NCI-H1436 (cell line): ENCODE data around the gene AGFG2.

ENCODE experiments used
- DNase-seq: peaks from one replicate; lab custom pipeline; 2025; lab: John Stamatoyannopoulos, UW

Gene AGFG2

DNA sequence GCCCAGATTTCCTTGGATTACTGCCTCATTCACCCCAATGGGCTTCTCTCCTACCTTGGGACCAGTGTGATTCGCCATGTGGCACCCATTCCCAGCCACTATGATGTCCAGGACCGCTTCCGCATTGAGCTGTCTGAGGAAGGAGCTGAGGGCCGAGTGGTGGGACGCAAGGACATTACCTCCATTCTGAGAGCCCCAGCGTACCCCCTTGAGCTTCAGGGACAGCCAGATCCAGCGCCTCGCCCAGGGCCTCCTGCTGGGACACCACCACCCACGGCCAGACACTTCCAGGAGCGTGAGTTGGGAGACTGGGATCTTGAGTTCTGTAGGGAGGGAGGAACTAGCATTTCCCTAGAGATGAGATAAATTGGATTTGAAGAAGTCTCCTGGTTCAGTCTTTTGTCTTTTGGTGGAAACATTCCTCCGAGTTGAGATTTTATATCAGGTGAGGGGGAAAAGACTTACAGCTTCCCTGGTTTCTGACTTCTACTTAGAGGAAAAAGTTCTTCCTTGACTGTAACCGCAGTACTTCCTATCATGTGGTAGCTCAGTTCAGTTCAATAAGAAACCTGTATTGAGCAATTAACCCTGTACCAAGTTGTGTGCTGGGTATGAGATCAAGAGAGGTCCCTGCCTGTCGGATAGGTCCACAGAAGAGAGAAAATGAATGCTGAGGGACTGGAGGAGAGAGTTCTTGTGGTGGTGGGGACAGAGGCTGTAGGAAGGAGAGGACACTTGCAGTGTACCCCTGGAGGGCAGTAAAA is 74.6 kb downstream of the AGFG2 start:
- DNase-seq, result no peak

DNA sequence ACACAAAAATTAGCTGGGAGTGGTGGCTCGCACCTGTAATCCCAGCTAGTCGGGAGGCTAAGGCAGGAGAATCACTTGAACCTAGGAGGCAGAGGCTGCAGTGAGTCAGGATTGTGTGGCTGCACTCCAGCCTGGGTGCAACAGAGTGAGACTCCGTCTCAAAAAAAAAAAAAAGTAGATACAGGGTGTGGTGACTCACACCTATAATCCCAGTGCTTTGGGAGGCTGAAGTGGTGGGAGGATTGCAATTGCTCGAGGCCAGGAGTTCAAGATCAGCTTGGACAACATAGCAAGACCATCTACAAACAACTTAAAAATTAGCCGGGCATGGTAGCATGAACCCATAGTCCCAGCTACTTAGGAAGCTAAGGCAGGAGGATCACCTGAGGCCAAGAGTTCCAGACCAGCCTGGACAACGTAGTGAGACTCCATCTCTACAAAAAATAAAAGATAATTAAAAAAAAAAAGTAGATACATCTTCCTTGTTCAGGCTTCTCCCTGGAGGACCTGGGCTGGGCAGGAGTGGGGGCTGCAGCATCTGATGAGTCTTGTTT is 75.4 kb downstream of the AGFG2 start:
- DNase-seq, result no peak
